HepG2 (cell line): ENCODE measurements around the gene TH. TPM values are rescaled to one million over a fixed set of nuclear protein-coding genes. Genes with fewer than 3 reads are reported as not detected.

Experiments used
- ATAC-seq: fragments of 200-7000 bp; cut with Tn5 transposase; 3 replicates; pipeline ENCODE4 v1.9.1; 2020; ENCODE audit warnings: mild to moderate bottlenecking, moderate library complexity
- BruUV-seq: library from RNA; stranded (reverse); fragments of 400-500 nt; replicated peaks from 2 replicates; lab custom pipeline; 2021; lab: Mats Ljungman, UMichigan
- CTCF ChIA-PET: fragments of 300-600 bp; formaldehyde crosslinking; extraction: SDS; loops from one replicate; lab custom pipeline; 2021; ENCODE audit warnings: low total read pairs, inconsistent platforms, low intra/inter-chr PET ratio; lab: Yijun Ruan, JAX
- POLR2A ChIA-PET: fragments of 350-600 bp; sonication (Branson Sonifier 250); formaldehyde crosslinking; loops from one replicate; lab custom pipeline; 2020; ENCODE audit warnings: antibody characterized with exemption, inconsistent platforms; lab: Yijun Ruan, JAX
- DNase-seq: peaks from one replicate; pipeline ENCODE4 v3.0.0-alpha.2; 2015; ENCODE audit warnings: low spot score
- FAIRE-seq: peaks from 3 replicates; lab custom pipeline; 2011; peaks lifted over from hg19 to GRCh38; lab: Jason Lieb, UNC
- H2AFZ ChIP-seq: one replicate; pipeline ENCODE4 v1.6.1; 2011; ENCODE audit warnings: low read length, inconsistent platforms
- H3K27ac ChIP-seq: fragments of 300-600 bp; 3 replicates; pipeline ENCODE4 v1.8.0; 2011; ENCODE audit warnings: mixed run types, mild to moderate bottlenecking, mixed read lengths, low read length, inconsistent platforms; ENCODE audit not compliant: insufficient read depth; ENCODE audit errors: extremely low read length
- H3K27me3 ChIP-seq, 2 experiments: fragments of 200-600 bp in 1 of 2; 2 replicates in 1 of 2; 3 replicates in 1 of 2; pipeline versions ENCODE4 v1.6.0 to v1.8.0; 2011; ENCODE audit warnings: low read length in 2 of 2, mild to moderate bottlenecking in 2 of 2, moderate library complexity in 2 of 2, inconsistent platforms in 1 of 2; ENCODE audit not compliant: insufficient read depth in 2 of 2, control insufficient read depth in 1 of 2
- H3K36me3 ChIP-seq, 2 experiments: fragments of 200-600 bp in 1 of 2; replicated peaks in 1 of 2; 2 replicates in 1 of 2; 3 replicates in 1 of 2; pipeline versions ENCODE4 v1.5.1 to v1.8.0; 2011; ENCODE audit warnings: low read length in 2 of 2, inconsistent platforms in 1 of 2; ENCODE audit not compliant: insufficient read depth in 2 of 2, control insufficient read depth in 1 of 2
- H3K4me1 ChIP-seq: 2 replicates; pipeline ENCODE4 v1.5.1; 2012; ENCODE audit warnings: low read length, inconsistent platforms; ENCODE audit not compliant: insufficient read depth
- H3K4me2 ChIP-seq: 2 replicates; pipeline ENCODE4 v1.6.0; 2011; ENCODE audit warnings: low read depth, low read length, inconsistent platforms
- H3K4me3 ChIP-seq, 3 experiments: fragments of 200-600 bp in 1 of 3; sonication (generic), shearing (Covaris generic) in 1 of 3; replicated peaks in 1 of 3; 2 replicates each; pipeline ENCODE4 v1.5.1; 2011 to 2016; ENCODE audit warnings: low read length in 3 of 3, inconsistent platforms in 2 of 3, low read depth in 2 of 3, mild to moderate bottlenecking in 2 of 3, control low read depth in 1 of 3, mixed read lengths in 1 of 3; ENCODE audit not compliant: insufficient read depth in 1 of 3
- H3K79me2 ChIP-seq: one replicate; pipeline ENCODE4 v1.6.1; 2011; ENCODE audit warnings: low read length, inconsistent platforms; ENCODE audit not compliant: insufficient read depth
- H3K9ac ChIP-seq: 2 replicates; pipeline ENCODE4 v1.6.0; 2011; ENCODE audit warnings: mild to moderate bottlenecking, low read depth, low read length, inconsistent platforms; ENCODE audit not compliant: insufficient read depth
- H3K9me3 ChIP-seq: 2 replicates; pipeline ENCODE4 v1.5.1; 2012; ENCODE audit warnings: mild to moderate bottlenecking, low read length
- H4K20me1 ChIP-seq: 2 replicates; pipeline ENCODE4 v1.6.0; 2011; ENCODE audit warnings: inconsistent platforms, mild to moderate bottlenecking, low read length, moderate library complexity; ENCODE audit not compliant: insufficient read depth
- BORCS8-MEF2B ChIP-seq: sonication (generic); formaldehyde crosslinking; IDR thresholded peaks from 2 replicates; pipeline ENCODE4 v1.8.0; 2022; ENCODE audit warnings: mild to moderate bottlenecking, missing genetic modification reagents
- BRD4 ChIP-seq: sonication (generic); formaldehyde crosslinking; IDR thresholded peaks from 2 replicates; pipeline ENCODE4 v1.4.0; 2020; ENCODE audit warnings: missing genetic modification reagents
- CENPT ChIP-seq: sonication (generic); formaldehyde crosslinking; IDR thresholded peaks from 2 replicates; pipeline ENCODE4 v1.8.0; 2022; ENCODE audit warnings: low read depth, mild to moderate bottlenecking, moderate library complexity, missing genetic modification reagents
- CREM ChIP-seq, 2 experiments: sonication (generic) in 1 of 2; formaldehyde crosslinking in 1 of 2; IDR thresholded peaks; 2 replicates each; pipeline versions ENCODE4 v1.4.0 to v1.6.1; 2016 to 2020; ENCODE audit warnings: antibody characterized with exemption in 1 of 2, mild to moderate bottlenecking in 1 of 2, missing genetic modification reagents in 1 of 2
- FOXA3 ChIP-seq: IDR thresholded peaks from 2 replicates; pipeline ENCODE4 v1.6.1; 2016; ENCODE audit warnings: missing genetic modification reagents, missing compliant biosample characterization
- PHF20 ChIP-seq: sonication (generic); formaldehyde crosslinking; IDR thresholded peaks from 2 replicates; pipeline ENCODE4 v1.5.0; 2020; ENCODE audit warnings: mild to moderate bottlenecking, missing genetic modification reagents
- PREB ChIP-seq: sonication (generic); formaldehyde crosslinking; IDR thresholded peaks from 2 replicates; pipeline ENCODE4 v1.4.0; 2020; ENCODE audit warnings: missing genetic modification reagents
- SNAI1 ChIP-seq: sonication (generic); formaldehyde crosslinking; IDR thresholded peaks from 2 replicates; pipeline ENCODE4 v1.5.0; 2020; ENCODE audit warnings: mild to moderate bottlenecking, missing genetic modification reagents, borderline replicate concordance
- SOX6 ChIP-seq, 2 experiments: fragments of 450-650 bp in 1 of 2; sonication (generic) in 1 of 2; formaldehyde crosslinking in 1 of 2; IDR thresholded peaks; 2 replicates each; pipeline versions ENCODE4 v1.4.0 to v1.6.1; 2017 to 2020; ENCODE audit warnings: antibody characterized with exemption in 1 of 2, mild to moderate bottlenecking in 1 of 2, missing genetic modification reagents in 1 of 2
- ZC3H4 ChIP-seq: sonication (generic); formaldehyde crosslinking; IDR thresholded peaks from 2 replicates; pipeline ENCODE4 v1.4.0; 2020; ENCODE audit warnings: missing genetic modification reagents, borderline replicate concordance
- ZNF451 ChIP-seq: sonication (generic); formaldehyde crosslinking; IDR thresholded peaks from 2 replicates; pipeline ENCODE4 v1.5.0; 2020; ENCODE audit warnings: mild to moderate bottlenecking, missing genetic modification reagents
- ZNF549 ChIP-seq: sonication (generic); formaldehyde crosslinking; IDR thresholded peaks from 2 replicates; pipeline ENCODE4 v1.5.0; 2020; ENCODE audit warnings: missing genetic modification reagents
- WGBS: methylation state at CpG from one replicate; pipeline ENCODE4 v1.1.6; 2017; ENCODE audit warnings: low lambda C conversion rate; 5-methylcytosine and 5-hydroxymethylcytosine counted together
- in situ Hi-C: cut with HindIII; loops from 2 replicates; pipeline ENCODE4 v1.10.0; 2017; ENCODE audit warnings: low pct_unique_long_range_greater_than_20kb; ENCODE audit not compliant: extremely low pct_ligation_motif_present
- intact Hi-C: fragments of 100-400 bp; cut with micrococcal nuclease; formaldehyde crosslinking; loops from one replicate; pipeline ENCODE4 v1.10.0; 2022; ENCODE audit not compliant: unreplicated experiment
- polyA plus RNA-seq, 8 experiments: library from polyadenylated mRNA; depleted of rRNA in 3 of 8; stranded (reverse) in 7 of 8; unstranded in 1 of 8; fragments of >200 nt; fragmentation: Illumina TruSeq in 4 of 8; extraction: Trizol in 4 of 8; gene quantifications; 2 replicates each; pipeline versions ENCODE4 v1.2.1 to v1.2.3, GENCODE V29; 2011 to 2016; ENCODE audit warnings: low read depth in 4 of 8, missing spikeins in 1 of 8, mixed read lengths in 1 of 8; ENCODE audit not compliant: insufficient read depth in 1 of 8
- total RNA-seq, 5 experiments: library from RNA; depleted of rRNA; stranded (reverse); fragments of >200 nt; fragmentation: Illumina TruSeq; extraction: Trizol; gene quantifications; 2 replicates each; pipeline ENCODE4 v1.2.3, GENCODE V29; 2016; ENCODE audit warnings: low read depth in 1 of 5
- TF ChIP-seq, protein P1 (sequence below): IDR thresholded peaks from 2 replicates; pipeline ENCODE4 v1.4.0; 2020; ENCODE audit warnings: mild to moderate bottlenecking, missing genetic modification reagents

The TH gene
- total and polyA plus RNA-seq, 2 of the 13 experiments (the other 11 are each of a cell fraction or from before 2014, with no cell fraction given), result 0.36 TPM; not detected in 1

DNA sequence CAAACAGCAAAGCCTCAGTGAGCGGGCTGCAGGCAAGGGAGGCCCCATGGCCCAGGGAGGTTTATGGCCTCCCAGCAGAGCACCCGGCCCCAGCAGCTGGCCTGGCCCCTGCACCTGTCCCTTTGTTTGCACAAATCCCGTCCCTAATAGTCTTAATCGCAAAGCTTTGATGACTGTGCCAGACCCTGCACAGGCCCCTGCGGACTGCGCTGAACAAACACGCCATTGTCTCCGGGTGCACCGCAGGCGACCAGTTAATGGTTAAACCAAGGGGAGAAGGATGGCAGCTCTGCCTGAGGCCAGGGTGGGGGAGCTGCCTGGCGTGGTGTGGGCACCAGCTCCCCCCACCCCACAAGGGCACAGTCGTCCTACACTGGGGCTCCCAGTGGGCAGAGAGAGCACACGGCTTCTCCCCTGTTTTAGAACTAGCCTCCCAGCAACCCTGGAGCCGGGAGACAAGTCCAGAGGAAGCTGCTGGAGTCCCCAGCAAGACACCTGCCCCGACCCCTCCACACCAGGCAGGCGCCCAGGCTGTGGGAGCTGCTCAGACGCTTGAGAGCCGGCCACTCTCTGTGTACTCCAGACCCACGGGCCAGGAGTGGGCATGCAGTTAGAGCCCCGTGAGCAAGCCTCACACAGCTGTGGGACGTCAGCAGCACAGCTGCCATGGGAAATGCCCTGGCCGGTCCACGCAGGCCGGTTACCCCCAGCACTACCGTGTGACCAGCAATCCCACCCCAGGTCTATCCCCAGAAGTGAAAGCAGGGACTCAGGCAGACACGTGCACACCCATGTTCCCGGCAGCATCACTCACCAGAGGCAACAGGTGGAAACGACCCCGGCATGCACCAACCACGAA, 39.7 kb upstream of the TH start:
- peak; percentile 88 for ATAC-seq
- WGBS, result 57% methylated on average over 14 of the region's 30 CpGs
- TF ChIP-seq, protein P1, sequence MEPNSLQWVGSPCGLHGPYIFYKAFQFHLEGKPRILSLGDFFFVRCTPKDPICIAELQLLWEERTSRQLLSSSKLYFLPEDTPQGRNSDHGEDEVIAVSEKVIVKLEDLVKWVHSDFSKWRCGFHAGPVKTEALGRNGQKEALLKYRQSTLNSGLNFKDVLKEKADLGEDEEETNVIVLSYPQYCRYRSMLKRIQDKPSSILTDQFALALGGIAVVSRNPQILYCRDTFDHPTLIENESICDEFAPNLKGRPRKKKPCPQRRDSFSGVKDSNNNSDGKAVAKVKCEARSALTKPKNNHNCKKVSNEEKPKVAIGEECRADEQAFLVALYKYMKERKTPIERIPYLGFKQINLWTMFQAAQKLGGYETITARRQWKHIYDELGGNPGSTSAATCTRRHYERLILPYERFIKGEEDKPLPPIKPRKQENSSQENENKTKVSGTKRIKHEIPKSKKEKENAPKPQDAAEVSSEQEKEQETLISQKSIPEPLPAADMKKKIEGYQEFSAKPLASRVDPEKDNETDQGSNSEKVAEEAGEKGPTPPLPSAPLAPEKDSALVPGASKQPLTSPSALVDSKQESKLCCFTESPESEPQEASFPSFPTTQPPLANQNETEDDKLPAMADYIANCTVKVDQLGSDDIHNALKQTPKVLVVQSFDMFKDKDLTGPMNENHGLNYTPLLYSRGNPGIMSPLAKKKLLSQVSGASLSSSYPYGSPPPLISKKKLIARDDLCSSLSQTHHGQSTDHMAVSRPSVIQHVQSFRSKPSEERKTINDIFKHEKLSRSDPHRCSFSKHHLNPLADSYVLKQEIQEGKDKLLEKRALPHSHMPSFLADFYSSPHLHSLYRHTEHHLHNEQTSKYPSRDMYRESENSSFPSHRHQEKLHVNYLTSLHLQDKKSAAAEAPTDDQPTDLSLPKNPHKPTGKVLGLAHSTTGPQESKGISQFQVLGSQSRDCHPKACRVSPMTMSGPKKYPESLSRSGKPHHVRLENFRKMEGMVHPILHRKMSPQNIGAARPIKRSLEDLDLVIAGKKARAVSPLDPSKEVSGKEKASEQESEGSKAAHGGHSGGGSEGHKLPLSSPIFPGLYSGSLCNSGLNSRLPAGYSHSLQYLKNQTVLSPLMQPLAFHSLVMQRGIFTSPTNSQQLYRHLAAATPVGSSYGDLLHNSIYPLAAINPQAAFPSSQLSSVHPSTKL (CRISPR knock-in tag), result peak; percentile 94
- TF ChIP-seq ZC3H4 (CRISPR knock-in tag), result peak; percentile 57; the same call in 1 of the 2 replicates
- peak; percentile 56; the same call in 1 of the 2 replicates for TF ChIP-seq PHF20 (CRISPR knock-in tag)
- no peak; the same call in 1 of the 2 replicates for TF ChIP-seq BORCS8-MEF2B (CRISPR knock-in tag)
- TF ChIP-seq CENPT (CRISPR knock-in tag), result no peak
- TF ChIP-seq SNAI1 (CRISPR knock-in tag), result peak; percentile 100
- no peak for TF ChIP-seq PREB (CRISPR knock-in tag)
- TF ChIP-seq CREM (IDR thresholded peaks at IDR 0.05), result peak; percentile 91
- no peak for TF ChIP-seq CREM (CRISPR knock-in tag; IDR thresholded peaks at IDR 0.05)
- TF ChIP-seq ZNF549 (CRISPR knock-in tag), result no peak
- no peak for TF ChIP-seq ZNF451 (CRISPR knock-in tag)
- peak; percentile 97 for TF ChIP-seq FOXA3
- peak; percentile 95; the same call in 1 of the 2 replicates for TF ChIP-seq BRD4 (CRISPR knock-in tag)
- TF ChIP-seq SOX6 (IDR thresholded peaks at IDR 0.05), result no peak
- peak; percentile 100 for TF ChIP-seq SOX6 (CRISPR knock-in tag; IDR thresholded peaks at IDR 0.05)

More for the DNA sequence above, 39.7 kb upstream of the TH start:
- CTCF ChIA-PET, result no interaction called here
- H3K4me2 ChIP-seq, result peak overlapping the region; percentile 70
- H3K27ac ChIP-seq, result peak overlapping the region; percentile 99
- H2AFZ ChIP-seq, result no peak overlapping the region
- no peaks in the 10 kb centered on the region for H3K9me3 ChIP-seq
- intact Hi-C loops, result loop anchor here (5.0 to 10.0 kb wide), 2 partner anchors 53 to 191 kb away; partner anchors contain the start of gene TSSC4
- in situ Hi-C loops, result loop anchor here (25.0 kb wide), 1 partner anchor 526 kb away; no protein-coding TSS in a partner anchor
- H3K4me1 ChIP-seq, result peaks cover 96% of the 10 kb centered on the region
- peak; percentile 98 for FAIRE-seq
- H3K36me3 ChIP-seq, result no peaks in the 10 kb centered on the region; a peak in 1 of 5 replicates
- peak overlapping the region in 1 of 3 experiments; percentile 38; a peak in 2 of 6 replicates for H3K4me3 ChIP-seq
- H4K20me1 ChIP-seq, result no peaks in the 10 kb centered on the region
- peaks cover 2% of the 10 kb centered on the region for H3K79me2 ChIP-seq
- TSS peak; percentile 82 for BruUV-seq
- H3K9ac ChIP-seq, result peak overlapping the region; percentile 76
- no peaks in the 10 kb centered on the region; a peak in 1 of 5 replicates for H3K27me3 ChIP-seq
- POLR2A ChIA-PET, result interaction anchor here (0.8 to 4.3 kb wide), 21 partner anchors 8 to 692 kb away, joined by 3 to 34 read pairs (median 6); partner anchors contain the start of genes KCNQ1OT1 and TSSC4
- DNase-seq, result peak; percentile 99
